ENCODE measurements around the gene TANC1.

GRCh38 chr2:159153063-159153462 lies 184.6 kb downstream of the TANC1 start:
- TF ChIP-seq POLR2A (IDR thresholded peaks at IDR 0.05): no peak
- no peak for TF ChIP-seq CTCF (IDR thresholded peaks at IDR 0.05)
- no peak for TF ChIP-seq POLR2AphosphoS5 (IDR thresholded peaks at IDR 0.05; ENCODE audit: insufficient read depth in 1 of 2, low read depth in 1 of 2)

Measured in vagina (tissue), 2 donors.